Brain microvascular endothelial cell (primary cell): ENCODE data around the gene XDH.

ENCODE experiments used
- DNase-seq: peaks from one replicate; pipeline ENCODE4 v3.0.0-alpha.2; 2020
- H3K27ac ChIP-seq: fragments of 250-450 bp; sonication (Bioruptor Pico); 2 replicates; pipeline ENCODE4 v1.5.1; 2020; ENCODE audit warnings: mild to moderate bottlenecking, moderate library complexity
- H3K27me3 ChIP-seq: fragments of 250-450 bp; sonication (Bioruptor Pico); replicated peaks from 2 replicates; pipeline ENCODE4 v1.5.1; 2020; ENCODE audit warnings: mild to moderate bottlenecking
- H3K36me3 ChIP-seq: fragments of 250-450 bp; sonication (Bioruptor Pico); replicated peaks from 2 replicates; pipeline ENCODE4 v1.5.1; 2020; ENCODE audit warnings: mild to moderate bottlenecking
- H3K4me3 ChIP-seq: 2 replicates; pipeline ENCODE4 v1.5.1; 2011; ENCODE audit warnings: low read depth, mild to moderate bottlenecking, control low read depth, low read length, moderate library complexity
- CTCF ChIP-seq: IDR thresholded peaks from 2 replicates; pipeline ENCODE4 v1.5.1; 2011; ENCODE audit warnings: low read depth, mild to moderate bottlenecking, moderate library complexity, low read length, control low read depth, inconsistent platforms; ENCODE audit errors: missing control alignments
- in situ Hi-C: cut with HindIII; loops from 2 replicates; pipeline ENCODE4 v1.10.0; 2017; ENCODE audit warnings: low sequenced_read_pairs, low pct_ligation_motif_present

Gene XDH

GRCh38 chr2:31380243-31380642 lies 34.3 kb downstream of the XDH start:
- DNase-seq: no peak
- in situ Hi-C loops: no loop called here
- no peak for TF ChIP-seq CTCF
- no peaks in the 10 kb centered on the region for H3K36me3 ChIP-seq
- no peak overlapping the region for H3K4me3 ChIP-seq
- H3K27me3 ChIP-seq: no peaks in the 10 kb centered on the region
- no peak overlapping the region for H3K27ac ChIP-seq

GRCh38 chr2:31379747-31380146 lies 34.8 kb downstream of the XDH start:
- in situ Hi-C loops: no loop called here
- no peaks in the 10 kb centered on the region for H3K27me3 ChIP-seq
- no peaks in the 10 kb centered on the region for H3K36me3 ChIP-seq
- no peak overlapping the region for H3K27ac ChIP-seq
- no peak for TF ChIP-seq CTCF
- no peak overlapping the region for H3K4me3 ChIP-seq
- no peak for DNase-seq

GRCh38 chr2:31378791-31379501 lies 35.6 kb downstream of the XDH start:
- DNase-seq: no peak
- Histone ChIP-seq H3K27me3 (no peaks in the 10 kb centered on the region), H3K4me3 (no peak overlapping the region), H3K36me3 (no peaks in the 10 kb centered on the region), H3K27ac (no peak overlapping the region)
- in situ Hi-C loops: no loop called here
- no peak for TF ChIP-seq CTCF

- Histone ChIP-seq H3K4me3 (no peak overlapping the region), H3K27ac (no peak overlapping the region), H3K27me3 (no peaks in the 10 kb centered on the region), H3K36me3 (no peaks in the 10 kb centered on the region)
- in situ Hi-C loops: no loop called here
- TF ChIP-seq CTCF: no peak
- DNase-seq: no peak
These were observed 36.2 kb downstream of the XDH start for GRCh38 chr2:31378389-31378788.

- in situ Hi-C loops: no loop called here
- H3K27ac ChIP-seq: no peak overlapping the region
- no peak for TF ChIP-seq CTCF
- no peak for DNase-seq
- H3K27me3 ChIP-seq: no peaks in the 10 kb centered on the region
- H3K36me3 ChIP-seq: no peaks in the 10 kb centered on the region
- H3K4me3 ChIP-seq: no peak overlapping the region
These were observed 41.4 kb downstream of the XDH start for GRCh38 chr2:31373127-31373526.

GRCh38 chr2:31372097-31372496 lies 42.4 kb downstream of the XDH start:
- TF ChIP-seq CTCF: no peak
- H3K27ac ChIP-seq: no peak overlapping the region
- DNase-seq: no peak
- H3K36me3 ChIP-seq: no peaks in the 10 kb centered on the region
- in situ Hi-C loops: no loop called here
- H3K4me3 ChIP-seq: no peak overlapping the region
- no peaks in the 10 kb centered on the region for H3K27me3 ChIP-seq
